DND-41 (cell line): ENCODE data around the gene SCNN1A.

Experiments
- ATAC-seq: fragments of 200-7000 bp; cut with Tn5 transposase; 3 replicates; pipeline ENCODE4 v1.9.1; 2021; ENCODE audit warnings: low read depth; ENCODE audit not compliant: insufficient read depth
- DNase-seq: peaks from one replicate; pipeline ENCODE4 v3.0.0-alpha.2; 2020
- H2AFZ ChIP-seq: 2 replicates; pipeline ENCODE4 v1.6.0; 2012; ENCODE audit warnings: low read depth, low read length
- H3K27ac ChIP-seq: 2 replicates; pipeline ENCODE4 v1.5.1; 2012; ENCODE audit warnings: low read length, inconsistent platforms
- H3K27me3 ChIP-seq: fragments of 200-600 bp; sonication (generic); 2 replicates; pipeline ENCODE4 v1.6.0; 2012; ENCODE audit warnings: low read length, mild to moderate bottlenecking, inconsistent platforms; ENCODE audit not compliant: insufficient read depth, poor library complexity
- H3K36me3 ChIP-seq: 2 replicates; pipeline ENCODE4 v1.5.1; 2012; ENCODE audit warnings: low read length, inconsistent platforms; ENCODE audit not compliant: insufficient read depth
- H3K4me1 ChIP-seq: 2 replicates; pipeline ENCODE4 v1.5.1; 2012; ENCODE audit warnings: mild to moderate bottlenecking, low read length; ENCODE audit not compliant: insufficient read depth
- H3K4me2 ChIP-seq: 2 replicates; pipeline ENCODE4 v1.6.0; 2012; ENCODE audit warnings: mild to moderate bottlenecking, moderate library complexity, low read length, inconsistent platforms; ENCODE audit not compliant: insufficient read depth
- H3K4me3 ChIP-seq, 2 experiments: fragments of 200-600 bp in 1 of 2; shearing (Covaris generic) in 1 of 2; 2 replicates each; pipeline ENCODE4 v1.5.1; 2012 to 2016; ENCODE audit warnings: inconsistent platforms in 2 of 2, low read length in 2 of 2, mild to moderate bottlenecking in 2 of 2, low read depth in 1 of 2, moderate library complexity in 1 of 2
- H3K79me2 ChIP-seq: 2 replicates; pipeline ENCODE4 v1.6.0; 2012; ENCODE audit warnings: low read length, inconsistent platforms; ENCODE audit not compliant: insufficient read depth
- H3K9ac ChIP-seq: 2 replicates; pipeline ENCODE4 v1.6.0; 2012; ENCODE audit warnings: low read depth, mild to moderate bottlenecking, inconsistent platforms, low read length, moderate library complexity
- H3K9me3 ChIP-seq: 2 replicates; pipeline ENCODE4 v1.5.1; 2012; ENCODE audit warnings: low read length, moderate library complexity, mild to moderate bottlenecking, inconsistent platforms; ENCODE audit not compliant: insufficient read depth, severe bottlenecking
- H4K20me1 ChIP-seq: 2 replicates; pipeline ENCODE4 v1.6.0; 2012; ENCODE audit warnings: low read length; ENCODE audit not compliant: insufficient read depth
- EZH2 ChIP-seq: IDR thresholded peaks from 3 replicates; pipeline ENCODE4 v1.6.1; 2012; ENCODE audit warnings: borderline replicate concordance, low read depth, mild to moderate bottlenecking, moderate library complexity, low read length, inconsistent platforms; ENCODE audit not compliant: severe bottlenecking
- TF ChIP-seq, protein P1 (sequence below): IDR thresholded peaks from 2 replicates; pipeline ENCODE4 v1.5.1; 2012; ENCODE audit warnings: borderline replicate concordance, low read length, moderate library complexity, mild to moderate bottlenecking; ENCODE audit not compliant: poor library complexity, severe bottlenecking; ENCODE audit errors: extremely low read depth

The SCNN1A gene

DNA sequence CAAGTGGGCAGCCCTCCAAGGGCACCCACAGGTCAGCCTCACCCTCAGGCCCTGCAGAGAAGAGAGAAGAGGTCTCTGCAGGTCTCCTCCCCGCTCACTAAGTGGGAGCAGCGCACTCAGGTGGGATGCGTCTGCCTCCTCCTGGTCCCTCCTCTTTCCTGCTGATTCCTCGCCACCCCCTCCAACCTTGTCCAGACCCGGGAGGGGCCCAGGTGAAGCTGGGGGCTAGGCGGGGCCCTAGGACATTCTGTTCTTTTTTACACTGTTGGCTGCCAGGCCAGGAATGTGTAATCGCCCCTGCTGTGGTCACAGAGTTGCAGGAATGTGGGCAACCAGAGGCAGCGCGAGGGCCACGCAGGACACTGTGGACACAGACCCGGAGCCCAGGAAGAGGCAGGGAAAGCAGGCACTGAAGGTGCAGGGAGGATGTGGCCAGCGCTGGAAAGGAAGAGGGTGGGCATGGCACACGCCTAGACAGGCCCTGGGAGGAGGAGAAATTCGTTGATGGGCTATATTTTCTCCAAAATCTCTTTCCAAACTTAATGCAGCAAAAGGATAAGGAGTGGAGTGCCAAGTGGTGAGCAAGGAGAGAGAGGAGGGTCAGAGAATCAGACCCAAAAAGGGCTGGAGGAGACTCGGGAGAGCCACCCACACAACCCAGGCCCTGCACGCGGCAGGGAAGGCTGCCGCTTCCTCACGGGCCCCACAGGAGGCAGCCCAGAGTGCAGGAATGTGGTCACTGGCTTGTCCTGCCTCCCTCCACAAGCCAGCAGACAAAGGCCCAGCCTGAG lies 911 bp upstream of the SCNN1A start:
- Histone ChIP-seq H3K4me1 (peaks cover 9% of the 10 kb centered on the region), H3K9me3 (no peaks in the 10 kb centered on the region), H3K27me3 (peaks cover 4% of the 10 kb centered on the region), H3K36me3 (no peaks in the 10 kb centered on the region), H3K4me3 (no peak overlapping the region), H4K20me1 (no peaks in the 10 kb centered on the region), H2AFZ (no peak overlapping the region), H3K9ac (no peak overlapping the region), H3K79me2 (no peaks in the 10 kb centered on the region), H3K27ac (0 out of 2 replicates have a peak overlapping the region, but pooled peaks have one; percentile 9), H3K4me2 (no peak overlapping the region)
- peak; percentile 55 for ATAC-seq
- no peak for DNase-seq
- TF ChIP-seq, protein P1, sequence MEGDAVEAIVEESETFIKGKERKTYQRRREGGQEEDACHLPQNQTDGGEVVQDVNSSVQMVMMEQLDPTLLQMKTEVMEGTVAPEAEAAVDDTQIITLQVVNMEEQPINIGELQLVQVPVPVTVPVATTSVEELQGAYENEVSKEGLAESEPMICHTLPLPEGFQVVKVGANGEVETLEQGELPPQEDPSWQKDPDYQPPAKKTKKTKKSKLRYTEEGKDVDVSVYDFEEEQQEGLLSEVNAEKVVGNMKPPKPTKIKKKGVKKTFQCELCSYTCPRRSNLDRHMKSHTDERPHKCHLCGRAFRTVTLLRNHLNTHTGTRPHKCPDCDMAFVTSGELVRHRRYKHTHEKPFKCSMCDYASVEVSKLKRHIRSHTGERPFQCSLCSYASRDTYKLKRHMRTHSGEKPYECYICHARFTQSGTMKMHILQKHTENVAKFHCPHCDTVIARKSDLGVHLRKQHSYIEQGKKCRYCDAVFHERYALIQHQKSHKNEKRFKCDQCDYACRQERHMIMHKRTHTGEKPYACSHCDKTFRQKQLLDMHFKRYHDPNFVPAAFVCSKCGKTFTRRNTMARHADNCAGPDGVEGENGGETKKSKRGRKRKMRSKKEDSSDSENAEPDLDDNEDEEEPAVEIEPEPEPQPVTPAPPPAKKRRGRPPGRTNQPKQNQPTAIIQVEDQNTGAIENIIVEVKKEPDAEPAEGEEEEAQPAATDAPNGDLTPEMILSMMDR = no peak
- no peak for TF ChIP-seq EZH2

DNA sequence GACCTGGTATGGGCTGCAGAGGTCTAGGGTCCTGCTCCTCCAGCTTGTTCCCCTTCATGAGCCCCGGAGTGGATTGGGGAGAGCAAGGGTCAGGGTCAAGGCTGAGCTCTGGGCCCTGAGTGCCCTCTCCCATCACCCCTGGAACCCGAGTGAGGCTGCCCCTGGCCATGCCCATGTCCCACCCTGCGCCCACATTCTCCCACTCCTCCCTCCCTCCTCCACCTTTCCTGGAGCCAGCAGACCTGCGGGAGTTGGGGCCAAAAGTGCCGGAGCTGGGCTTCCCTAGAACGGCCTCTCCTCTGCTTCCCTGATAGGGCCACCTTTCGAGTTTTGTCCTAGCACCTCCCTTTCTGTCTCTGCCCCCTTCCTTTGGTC lies 590 bp downstream of the SCNN1A start:
- Histone ChIP-seq H3K27ac (no peak overlapping the region), H3K9me3 (no peaks in the 10 kb centered on the region), H3K4me3 (no peak overlapping the region), H3K79me2 (no peaks in the 10 kb centered on the region), H3K36me3 (no peaks in the 10 kb centered on the region), H3K4me2 (no peak overlapping the region), H3K9ac (no peak overlapping the region), H3K4me1 (peaks cover 9% of the 10 kb centered on the region), H3K27me3 (no peaks in the 10 kb centered on the region), H4K20me1 (no peaks in the 10 kb centered on the region), H2AFZ (no peak overlapping the region)
- TF ChIP-seq, protein P1 = no peak
- no peak for TF ChIP-seq EZH2
- DNase-seq (no peak), ATAC-seq (no peak)

DNA sequence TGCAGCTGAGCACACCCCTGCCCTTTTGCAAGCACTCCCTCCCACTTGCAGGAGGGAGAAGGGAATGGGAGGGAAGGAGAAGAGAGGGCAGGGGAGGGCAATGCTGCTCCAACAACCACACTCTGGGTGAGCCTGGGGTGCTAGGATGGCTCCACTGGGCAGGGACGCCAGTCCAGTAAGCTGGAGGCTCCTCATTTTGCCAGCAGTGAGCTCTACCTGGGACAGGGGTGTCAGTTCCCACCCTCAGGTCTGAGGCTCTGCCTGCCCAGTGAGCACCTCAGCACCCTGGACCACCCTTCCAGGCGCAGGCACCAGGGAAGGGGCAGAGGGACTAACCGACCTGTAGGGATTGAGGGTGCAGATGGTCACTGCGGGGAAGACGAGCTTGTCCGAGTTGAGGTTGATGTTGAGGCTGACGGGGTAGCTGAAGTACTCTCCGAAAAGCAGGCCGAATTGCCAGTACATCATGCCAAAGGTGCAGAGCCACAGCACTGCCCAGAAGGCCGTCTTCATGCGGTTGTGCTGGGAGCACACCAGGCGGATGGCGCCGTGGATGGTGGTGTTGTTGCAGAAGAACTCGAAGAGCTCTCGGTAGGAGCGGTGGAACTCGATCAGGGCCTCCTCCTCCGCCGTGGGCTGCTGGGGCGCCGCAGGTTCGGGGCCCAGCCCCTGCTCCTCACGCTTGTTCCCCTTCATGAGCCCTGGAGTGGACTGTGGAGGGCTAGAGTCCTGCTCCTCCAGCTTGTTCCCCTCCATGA lies 1.2 kb downstream of the SCNN1A start:
- ATAC-seq (no peak), DNase-seq (no peak)
- Histone ChIP-seq H3K36me3 (no peaks in the 10 kb centered on the region), H3K4me2 (no peak overlapping the region), H3K9ac (no peak overlapping the region), H4K20me1 (no peaks in the 10 kb centered on the region), H3K27ac (no peak overlapping the region), H3K9me3 (no peaks in the 10 kb centered on the region), H2AFZ (no peak overlapping the region), H3K4me1 (peaks cover 9% of the 10 kb centered on the region), H3K79me2 (no peaks in the 10 kb centered on the region), H3K4me3 (no peak overlapping the region), H3K27me3 (no peaks in the 10 kb centered on the region)
- TF ChIP-seq EZH2 = no peak
- TF ChIP-seq, protein P1 = no peak
